Neutrophil (primary cell): ENCODE results near the gene AMBP.

Experiments used
- H3K27ac ChIP-seq: fragments of 200-600 bp; sonication (generic); 2 replicates; pipeline ENCODE4 v1.5.1; 2016; ENCODE audit warnings: mild to moderate bottlenecking, moderate library complexity
- H3K27me3 ChIP-seq: fragments of 200-600 bp; sonication (generic); 2 replicates; pipeline ENCODE4 v1.6.0; 2016; ENCODE audit warnings: mild to moderate bottlenecking
- H3K36me3 ChIP-seq: fragments of 200-600 bp; sonication (generic); 2 replicates; pipeline ENCODE4 v1.5.1; 2017
- H3K4me1 ChIP-seq, 2 experiments: fragments of 200-600 bp in 1 of 2; sonication (generic) in 1 of 2; 1 replicate in 1 of 2; 2 replicates in 1 of 2; pipeline versions ENCODE4 v1.5.1 to v1.6.1; 2013 to 2016; ENCODE audit warnings: low read depth in 1 of 2, low read length in 1 of 2, mild to moderate bottlenecking in 1 of 2, moderate library complexity in 1 of 2; ENCODE audit not compliant: control insufficient read depth in 1 of 2, insufficient read depth in 1 of 2
- H3K4me3 ChIP-seq, 2 experiments: fragments of 200-600 bp in 1 of 2; sonication (generic) in 1 of 2; 1 replicate in 1 of 2; 2 replicates in 1 of 2; pipeline ENCODE4 v1.5.1; 2013 to 2016; ENCODE audit warnings: low read depth in 1 of 2, low read length in 1 of 2, mild to moderate bottlenecking in 1 of 2, moderate library complexity in 1 of 2
- H3K9me3 ChIP-seq: fragments of 200-600 bp; sonication (generic); 2 replicates; pipeline ENCODE4 v1.5.1; 2016
- CTCF ChIP-seq: fragments of 200-600 bp; sonication (generic); IDR thresholded peaks from 2 replicates; pipeline ENCODE4 v1.5.1; 2016; ENCODE audit warnings: antibody characterized with exemption

Gene AMBP

GRCh38 chr9:114096041-114096511 is 18.0 kb upstream of the AMBP start:
- H3K4me1 ChIP-seq: peaks cover 0 to 6% of the 10 kb centered on the region in 2 experiments
- H3K4me3 ChIP-seq: no peak overlapping the region
- H3K9me3 ChIP-seq: no peaks in the 10 kb centered on the region
- TF ChIP-seq CTCF: no peak
- H3K27me3 ChIP-seq: peaks cover 58% of the 10 kb centered on the region
- no peak overlapping the region for H3K27ac ChIP-seq
- H3K36me3 ChIP-seq: no peaks in the 10 kb centered on the region

GRCh38 chr9:114094971-114095370 is 16.9 kb upstream of the AMBP start:
- H3K27ac ChIP-seq: no peak overlapping the region
- H3K4me1 ChIP-seq: peaks cover 0 to 6% of the 10 kb centered on the region in 2 experiments
- TF ChIP-seq CTCF: no peak
- peaks cover 47% of the 10 kb centered on the region for H3K27me3 ChIP-seq
- no peaks in the 10 kb centered on the region for H3K9me3 ChIP-seq
- H3K36me3 ChIP-seq: no peaks in the 10 kb centered on the region
- no peak overlapping the region for H3K4me3 ChIP-seq

- Histone ChIP-seq H3K9me3 (no peaks in the 10 kb centered on the region), H3K4me1 (peaks cover 0 to 6% of the 10 kb centered on the region in 2 experiments), H3K36me3 (no peaks in the 10 kb centered on the region), H3K27me3 (peaks cover 37% of the 10 kb centered on the region), H3K27ac (no peak overlapping the region), H3K4me3 (no peak overlapping the region)
- TF ChIP-seq CTCF: no peak
Observed at GRCh38 chr9:114093761-114094505, 15.8 kb upstream of the AMBP start.

GRCh38 chr9:114093031-114093471 is 15.0 kb upstream of the AMBP start:
- Histone ChIP-seq H3K27ac (no peak overlapping the region), H3K4me3 (no peak overlapping the region), H3K4me1 (peaks cover 0 to 3% of the 10 kb centered on the region in 2 experiments), H3K36me3 (no peaks in the 10 kb centered on the region), H3K27me3 (peaks cover 28% of the 10 kb centered on the region), H3K9me3 (no peaks in the 10 kb centered on the region)
- TF ChIP-seq CTCF: no peak

- Histone ChIP-seq H3K4me1 (no peaks in the 10 kb centered on the region), H3K9me3 (no peaks in the 10 kb centered on the region), H3K4me3 (no peak overlapping the region), H3K27me3 (peaks cover 21% of the 10 kb centered on the region), H3K27ac (no peak overlapping the region), H3K36me3 (no peaks in the 10 kb centered on the region)
- no peak for TF ChIP-seq CTCF
Observed at GRCh38 chr9:114092336-114092735, 14.2 kb upstream of the AMBP start.
